ENCODE data around the gene MRTFA.

GRCh38 chr22:40417041-40417440 is 219.5 kb downstream of the MRTFA start:
- no peak for TF ChIP-seq GATA3 (IDR thresholded peaks at IDR 0.05; ENCODE audit: low read depth, low read length)
- TF ChIP-seq GATA2 (IDR thresholded peaks at IDR 0.05; ENCODE audit: low read depth, low read length) = no peak
